Fibroblast of skin of abdomen (primary cell): ENCODE measurements around the gene TMEM175. TPM values are rescaled to one million over a fixed set of nuclear protein-coding genes. Genes with fewer than 3 reads are reported as not detected.

ENCODE experiments used
- DNase-seq: peaks from one replicate; pipeline ENCODE4 v3.0.0-alpha.2; 2013
- polyA plus RNA-seq, 2 experiments: library from polyadenylated mRNA; unstranded; fragments of 120-200 nt; gene quantifications; one replicate each; pipeline ENCODE4 v1.2.1, GENCODE V29; 2013; ENCODE audit not compliant: insufficient read length in 2 of 2

Gene TMEM175
- polyA plus RNA-seq (2013, experiment 1 of 2; ENCODE audit: insufficient read length) = 19.1 TPM
- polyA plus RNA-seq (2013, experiment 2 of 2; ENCODE audit: insufficient read length) = 19.5 TPM

DNA sequence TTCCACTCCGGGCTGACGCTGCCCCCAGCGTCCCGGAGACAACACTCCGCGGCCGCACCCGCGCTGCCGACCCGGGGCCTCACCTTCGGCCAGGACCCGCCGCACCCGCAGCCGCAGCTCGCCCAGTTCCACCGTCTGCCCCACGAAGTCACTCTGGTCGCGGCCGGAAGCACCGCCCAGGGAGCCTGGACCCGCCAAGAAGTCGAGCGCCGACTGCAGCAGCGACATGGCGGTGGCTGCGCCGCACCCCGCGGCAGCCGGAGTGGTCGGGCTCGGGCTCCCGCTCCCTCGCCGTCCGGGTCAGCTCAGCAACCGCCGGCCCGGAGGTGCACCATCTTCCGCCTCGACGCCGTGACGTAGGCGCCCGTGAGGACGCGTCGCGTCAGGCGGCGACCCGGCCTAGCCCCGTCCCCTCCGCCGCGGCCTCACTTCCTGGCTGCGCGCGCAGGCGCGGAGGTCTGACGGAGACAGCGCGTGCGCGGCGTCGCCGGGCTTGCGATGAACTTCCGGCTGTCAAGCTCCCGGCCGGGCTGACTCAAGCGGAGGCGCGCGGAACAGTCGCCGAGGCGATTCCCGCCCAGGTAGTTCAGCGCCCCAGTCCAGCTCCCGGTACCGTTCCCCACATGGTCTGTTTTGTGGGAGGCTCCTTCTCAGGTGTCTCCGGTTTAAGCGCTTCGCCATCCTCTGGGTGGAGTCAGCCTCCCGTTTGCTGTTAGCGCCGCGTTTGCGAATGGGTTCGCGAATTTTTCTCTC lies at the start of gene TMEM175, which contains the start of gene GAK:
Gene TMEM175 (plus strand): TSS at position 501 of the 753 bp plus-strand sequence. CDS start 15,280 bp downstream, outside the sequence.
Gene GAK (minus strand): TSS at position 357 of the 753 bp plus-strand sequence. CDS start 129 bp downstream, at position 228.
- peak; percentile 94 for DNase-seq

GRCh38 chr4:882646-883045 lies 49.6 kb upstream of the TMEM175 start:
- no peak for DNase-seq

DNA sequence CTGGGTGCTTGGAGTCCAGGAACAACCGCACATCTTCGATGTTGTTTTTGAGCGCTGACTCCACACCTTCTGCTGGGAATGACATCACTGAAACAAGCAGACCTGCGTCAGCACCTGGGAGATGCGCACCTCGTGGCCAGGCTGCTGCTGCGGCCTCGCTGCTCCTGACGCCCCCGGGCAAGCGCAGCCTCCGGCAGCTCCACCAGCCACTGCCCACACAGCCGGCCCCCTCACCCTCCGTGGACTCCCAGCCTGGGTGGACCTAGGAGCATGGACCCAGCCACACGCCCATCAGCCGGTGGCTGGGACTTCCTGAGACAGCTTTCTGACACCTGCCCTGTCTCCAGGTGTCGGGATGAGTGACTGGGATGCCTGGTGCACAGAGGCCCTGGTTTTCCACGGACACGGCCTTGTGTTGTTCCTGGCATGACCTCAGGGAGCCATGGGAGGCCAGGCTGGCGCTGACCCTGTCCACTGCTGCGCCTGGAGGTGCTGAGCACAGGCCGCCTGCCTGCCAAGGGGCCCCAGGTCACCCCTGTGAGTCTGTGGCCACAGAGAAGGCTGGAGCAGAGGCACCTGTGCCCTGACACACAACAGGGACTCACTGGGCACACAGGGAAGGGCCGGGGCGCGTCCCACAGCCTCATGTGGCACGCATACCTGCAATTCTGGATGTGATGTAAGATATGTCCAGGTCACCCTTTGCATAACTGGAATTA lies 48.7 kb upstream of the TMEM175 start:
- DNase-seq = no peak

GRCh38 chr4:884259-884658 lies 48.0 kb upstream of the TMEM175 start:
- DNase-seq = no peak

GRCh38 chr4:884896-885295 lies 47.4 kb upstream of the TMEM175 start:
- no peak for DNase-seq

DNA sequence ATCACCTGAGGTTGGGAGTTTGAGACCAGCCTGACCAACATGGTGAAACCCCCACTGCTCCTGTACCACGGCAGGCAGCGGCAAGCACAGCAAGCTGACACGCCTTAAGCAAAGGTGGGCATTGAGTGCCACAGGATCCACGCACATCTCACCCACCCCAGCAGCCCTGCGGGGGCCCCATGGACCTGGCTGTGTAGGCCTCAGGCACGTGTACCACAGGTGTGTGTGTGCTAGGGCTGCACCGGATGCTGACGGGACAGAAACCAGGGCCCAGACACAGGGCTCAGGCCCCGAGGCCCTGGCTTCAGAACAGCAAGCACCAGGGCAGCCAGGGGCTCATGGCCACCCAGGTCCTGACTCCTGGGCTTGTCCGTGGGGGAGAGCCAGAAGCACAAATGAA lies 46.9 kb upstream of the TMEM175 start:
- no peak for DNase-seq

GRCh38 chr4:886244-886643 lies 46.0 kb upstream of the TMEM175 start:
- DNase-seq = no peak

- DNase-seq = no peak
Observed at GRCh38 chr4:887034-887763, 45.1 kb upstream of the TMEM175 start.

- DNase-seq = no peak
Observed at GRCh38 chr4:888029-888428, 44.2 kb upstream of the TMEM175 start.

- DNase-seq = no peak
Observed at GRCh38 chr4:889516-889915, 42.7 kb upstream of the TMEM175 start.

- DNase-seq = no peak
Observed at GRCh38 chr4:890036-890695, 42.1 kb upstream of the TMEM175 start.

- no peak for DNase-seq
Observed at GRCh38 chr4:891747-892146, 40.5 kb upstream of the TMEM175 start.

DNA sequence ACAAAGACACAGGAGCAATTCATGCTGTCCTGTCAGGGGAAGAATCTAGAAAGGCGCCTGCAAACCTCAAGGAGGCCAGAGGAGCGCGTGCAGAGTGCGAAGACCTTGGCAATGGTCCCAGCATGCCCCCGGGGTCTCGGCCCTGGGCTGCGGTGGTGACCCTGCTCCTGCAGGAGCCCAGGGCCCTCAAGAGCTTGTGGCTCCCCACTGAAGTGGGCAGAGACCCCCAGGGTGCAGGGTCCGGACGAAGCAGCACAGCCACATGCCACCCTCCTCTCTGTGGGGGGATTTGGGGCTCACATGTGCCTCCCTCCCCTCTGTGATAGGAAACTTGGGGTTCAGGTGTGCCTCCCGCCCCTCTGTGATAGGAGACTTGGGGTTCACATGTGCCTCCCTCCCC lies 39.5 kb upstream of the TMEM175 start:
- no peak for DNase-seq

DNA sequence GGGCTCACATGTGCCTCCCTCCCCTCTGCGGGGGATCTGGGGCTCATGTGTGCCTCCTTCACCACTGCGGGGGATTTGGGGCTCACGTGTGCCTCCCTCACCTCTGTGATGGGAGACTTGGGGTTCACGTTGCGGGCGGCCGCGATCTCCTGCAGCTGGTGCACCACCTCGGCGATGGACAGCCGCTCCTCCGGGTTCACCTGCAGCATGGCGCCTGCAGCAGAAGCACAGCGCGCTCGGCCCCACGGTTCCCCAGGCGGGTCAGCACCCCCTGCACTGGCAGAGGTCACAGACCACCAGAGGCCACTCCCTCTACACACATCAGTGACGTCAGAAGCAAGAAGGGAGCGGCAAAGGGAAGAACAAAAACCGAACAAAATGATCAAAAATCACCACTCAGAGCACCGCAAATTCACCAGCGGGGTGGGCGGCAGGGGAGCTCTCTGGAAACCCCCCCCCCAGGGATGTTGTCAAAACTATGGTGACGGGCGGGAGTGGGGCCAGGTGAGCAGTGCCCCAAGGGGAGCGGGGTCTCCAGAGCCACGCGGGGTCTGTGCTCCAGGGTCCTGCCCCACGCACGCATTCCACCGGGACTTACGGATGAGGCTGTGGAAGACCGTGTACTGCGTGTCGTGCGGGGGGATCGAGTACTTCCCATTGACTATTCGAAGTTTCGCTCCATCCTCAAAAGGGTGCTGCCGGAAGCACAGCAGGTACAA lies 38.8 kb upstream of the TMEM175 start:
- DNase-seq = no peak

DNA sequence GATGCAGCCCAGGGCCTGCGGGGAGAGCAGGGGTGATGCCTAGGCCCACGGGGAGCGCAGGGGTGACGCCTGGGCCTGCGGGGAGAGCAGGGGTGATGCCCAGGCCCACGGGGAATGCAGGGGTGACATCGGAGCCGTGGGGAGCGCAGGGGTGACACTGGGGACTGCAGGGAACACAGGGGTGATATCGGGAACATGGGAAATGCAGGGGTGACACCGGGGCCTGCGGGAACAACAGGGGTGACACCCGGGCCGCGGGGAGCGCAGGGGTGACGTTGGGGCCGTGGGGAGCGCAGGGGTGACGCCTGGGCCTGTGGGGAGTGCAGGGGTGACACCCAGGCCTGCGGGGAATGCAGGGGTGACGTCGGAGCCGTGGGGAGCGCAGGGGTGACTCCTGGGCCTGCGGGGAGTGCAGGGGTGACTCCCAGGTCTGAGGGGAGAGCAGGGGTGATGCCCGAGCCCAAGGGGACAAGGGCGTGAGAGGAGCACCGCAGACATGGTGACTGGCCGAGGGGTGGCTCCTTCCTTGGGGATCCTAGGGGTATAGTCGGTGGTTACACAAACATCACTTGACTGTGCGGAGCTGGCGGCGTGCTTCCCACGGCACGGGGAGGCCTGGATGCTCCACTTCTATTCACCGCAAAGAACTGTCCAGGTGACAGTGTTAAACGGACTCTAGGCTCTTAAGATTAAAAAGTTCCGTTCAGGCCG lies 38.1 kb upstream of the TMEM175 start:
- no peak for DNase-seq

- no peak for DNase-seq
Observed at GRCh38 chr4:895596-895995, 36.7 kb upstream of the TMEM175 start.

DNA sequence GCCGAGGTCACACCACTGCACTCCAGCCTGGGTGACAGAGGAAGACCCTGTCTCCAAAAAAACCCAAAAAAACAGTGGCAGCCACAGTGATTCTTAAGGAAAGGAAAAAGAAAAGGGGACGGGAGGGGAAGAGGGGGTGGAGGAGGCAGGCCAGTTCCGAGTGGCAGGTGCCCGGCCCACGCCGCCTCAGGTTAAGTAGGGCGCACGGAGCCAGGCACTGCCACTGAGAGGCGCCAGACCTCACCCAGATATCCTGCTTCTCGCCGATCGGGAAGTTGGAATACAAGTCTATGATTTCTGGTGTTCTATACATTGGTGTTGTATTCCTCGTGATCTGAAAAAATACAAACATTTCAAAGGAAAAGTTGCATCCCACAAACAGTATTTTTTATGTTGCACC lies 36.0 kb upstream of the TMEM175 start:
- DNase-seq = no peak

DNA sequence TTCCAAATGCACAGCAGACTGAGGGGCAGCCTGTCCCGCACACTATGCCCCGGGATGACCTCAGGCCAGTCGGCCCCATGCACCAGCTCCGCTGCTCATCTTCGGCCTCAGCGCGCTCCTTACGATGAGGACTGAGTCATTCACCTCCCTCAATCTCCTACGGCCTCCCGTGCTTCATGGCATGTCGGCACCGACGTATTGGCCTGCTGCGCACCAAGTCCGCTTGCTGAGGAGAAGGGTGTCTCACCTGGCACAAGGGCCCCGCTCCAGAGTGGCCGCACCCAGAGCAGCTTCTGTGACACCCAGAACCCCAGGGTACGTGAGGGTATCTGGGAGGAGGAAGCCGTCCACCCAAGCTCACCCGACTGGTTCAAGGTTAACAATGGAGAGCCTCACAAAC lies 35.6 kb upstream of the TMEM175 start:
- DNase-seq = no peak

GRCh38 chr4:898123-898522 lies 34.1 kb upstream of the TMEM175 start:
- DNase-seq = no peak

- DNase-seq = no peak
Observed at GRCh38 chr4:898869-899555, 33.2 kb upstream of the TMEM175 start.

DNA sequence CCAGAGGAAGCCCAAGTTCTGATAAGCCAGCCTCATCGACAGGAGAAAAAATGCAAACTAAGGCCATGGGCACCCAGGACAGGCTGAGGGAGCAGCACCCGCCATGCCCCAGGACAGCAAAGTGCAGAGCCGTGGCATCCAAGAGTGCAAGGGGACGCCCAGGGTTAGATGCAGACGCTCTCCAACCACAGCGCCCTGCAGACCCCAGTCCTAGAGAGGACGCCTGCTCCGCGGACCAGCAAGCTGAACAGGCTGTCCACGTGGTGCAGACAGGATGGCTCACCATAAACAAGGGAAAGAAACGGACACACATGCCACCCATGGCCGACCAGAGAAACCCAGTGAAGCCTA lies 32.7 kb upstream of the TMEM175 start:
- DNase-seq = no peak
